ENCODE data around the gene RPA3.

DNA sequence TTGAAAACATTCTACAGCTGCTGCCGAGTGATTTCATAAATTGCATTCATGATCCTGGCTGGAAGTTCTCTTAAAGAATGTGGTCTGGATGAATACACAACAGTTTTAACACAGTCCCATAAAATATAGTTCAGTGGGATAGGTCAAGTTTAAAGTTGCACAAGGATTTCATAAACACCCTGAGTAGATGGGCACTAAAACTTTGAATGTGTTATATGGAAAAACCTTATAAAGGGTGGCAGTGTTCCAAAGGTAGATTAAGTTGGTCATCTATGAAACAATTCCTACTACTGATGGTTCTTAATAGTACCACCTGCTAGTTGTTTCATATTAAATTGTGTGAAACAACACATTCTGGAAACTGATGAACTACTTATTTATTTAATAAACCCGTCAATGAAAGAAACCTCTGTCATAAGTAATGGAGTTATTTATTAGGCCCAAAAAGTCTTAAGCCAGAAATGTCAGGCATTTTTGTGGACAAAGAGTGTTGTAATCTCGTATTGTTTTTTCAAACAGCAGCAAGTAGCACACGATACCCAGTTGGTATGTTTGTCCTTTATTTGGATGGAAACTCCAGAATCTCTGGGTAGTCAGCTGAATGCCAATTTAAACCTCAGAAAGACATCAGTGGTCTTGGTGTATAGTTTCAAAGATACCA, 14.3 kb upstream of the RPA3 start:
- TF ChIP-seq, protein P1, sequence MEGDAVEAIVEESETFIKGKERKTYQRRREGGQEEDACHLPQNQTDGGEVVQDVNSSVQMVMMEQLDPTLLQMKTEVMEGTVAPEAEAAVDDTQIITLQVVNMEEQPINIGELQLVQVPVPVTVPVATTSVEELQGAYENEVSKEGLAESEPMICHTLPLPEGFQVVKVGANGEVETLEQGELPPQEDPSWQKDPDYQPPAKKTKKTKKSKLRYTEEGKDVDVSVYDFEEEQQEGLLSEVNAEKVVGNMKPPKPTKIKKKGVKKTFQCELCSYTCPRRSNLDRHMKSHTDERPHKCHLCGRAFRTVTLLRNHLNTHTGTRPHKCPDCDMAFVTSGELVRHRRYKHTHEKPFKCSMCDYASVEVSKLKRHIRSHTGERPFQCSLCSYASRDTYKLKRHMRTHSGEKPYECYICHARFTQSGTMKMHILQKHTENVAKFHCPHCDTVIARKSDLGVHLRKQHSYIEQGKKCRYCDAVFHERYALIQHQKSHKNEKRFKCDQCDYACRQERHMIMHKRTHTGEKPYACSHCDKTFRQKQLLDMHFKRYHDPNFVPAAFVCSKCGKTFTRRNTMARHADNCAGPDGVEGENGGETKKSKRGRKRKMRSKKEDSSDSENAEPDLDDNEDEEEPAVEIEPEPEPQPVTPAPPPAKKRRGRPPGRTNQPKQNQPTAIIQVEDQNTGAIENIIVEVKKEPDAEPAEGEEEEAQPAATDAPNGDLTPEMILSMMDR (IDR thresholded peaks at IDR 0.05) = no peak
- TF ChIP-seq POLR2A (IDR thresholded peaks at IDR 0.05) = no peak
